ENCODE results near the gene UBE2L3.

UBE2L3 gene

DNA sequence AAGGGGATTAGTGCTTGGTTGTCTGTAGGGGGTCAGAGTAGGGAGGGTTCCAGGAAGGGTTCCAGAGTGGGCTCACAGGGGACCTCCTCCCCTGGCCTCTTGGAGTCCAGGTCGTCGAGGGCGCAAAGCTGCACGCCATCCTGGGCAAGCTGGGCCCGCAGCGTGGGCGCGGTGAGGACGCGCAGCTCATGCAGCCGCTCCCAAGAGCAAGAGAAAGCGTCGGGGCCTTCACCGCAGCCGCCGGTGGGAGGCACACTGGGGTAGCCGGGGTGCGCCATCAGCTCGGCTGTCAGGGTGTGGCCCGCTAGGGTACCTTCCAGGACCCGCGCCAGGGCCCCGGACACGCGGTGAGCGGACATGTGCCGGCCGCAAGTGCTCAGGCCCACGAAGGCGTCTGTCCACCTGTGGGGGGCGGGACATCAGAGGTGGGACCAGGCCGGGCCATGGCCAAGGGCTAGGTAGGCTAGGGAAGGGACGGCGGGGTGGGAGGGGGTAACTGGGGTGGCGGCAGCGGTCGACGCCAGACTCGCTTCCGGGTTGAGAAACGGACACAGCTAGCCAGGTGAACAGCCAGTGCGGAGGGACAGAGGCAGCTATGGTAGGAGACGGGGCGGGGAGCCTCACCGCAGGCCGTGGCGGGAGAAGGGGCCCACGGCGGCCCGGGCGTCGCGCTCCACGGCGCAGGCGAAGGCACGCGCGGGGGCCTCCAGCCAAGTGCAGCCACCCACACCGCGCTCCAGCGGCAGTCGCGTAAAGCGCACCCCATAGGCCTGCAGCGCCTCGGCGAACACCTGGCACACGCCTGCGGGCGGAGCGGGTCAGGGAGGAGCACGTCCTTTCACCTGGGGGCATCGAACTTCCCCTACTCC, 61.1 kb downstream of the UBE2L3 start:
- H3K4me3 ChIP-seq (ENCODE audit: insufficient read depth, low read depth, low read length, poor library complexity, severe bottlenecking): peak overlapping the region; percentile 91
- H3K27me3 ChIP-seq (replicated peaks; ENCODE audit: control insufficient read depth, insufficient read depth, low read length, poor library complexity, severe bottlenecking): no peaks in the 10 kb centered on the region
- peaks cover 20% of the 10 kb centered on the region for H3K4me1 ChIP-seq (ENCODE audit: control insufficient read depth, insufficient read depth, low read length, poor library complexity, severe bottlenecking)
- H3K36me3 ChIP-seq (ENCODE audit: control insufficient read depth, insufficient read depth, low read length): peaks cover 33% of the 10 kb centered on the region
- H3K9me3 ChIP-seq (ENCODE audit: control insufficient read depth, low read length): no peaks in the 10 kb centered on the region
- H3K27ac ChIP-seq (ENCODE audit: insufficient read depth, low read length, poor library complexity, severe bottlenecking): peak overlapping the region; percentile 78
- DNase-seq: no peak

DNA sequence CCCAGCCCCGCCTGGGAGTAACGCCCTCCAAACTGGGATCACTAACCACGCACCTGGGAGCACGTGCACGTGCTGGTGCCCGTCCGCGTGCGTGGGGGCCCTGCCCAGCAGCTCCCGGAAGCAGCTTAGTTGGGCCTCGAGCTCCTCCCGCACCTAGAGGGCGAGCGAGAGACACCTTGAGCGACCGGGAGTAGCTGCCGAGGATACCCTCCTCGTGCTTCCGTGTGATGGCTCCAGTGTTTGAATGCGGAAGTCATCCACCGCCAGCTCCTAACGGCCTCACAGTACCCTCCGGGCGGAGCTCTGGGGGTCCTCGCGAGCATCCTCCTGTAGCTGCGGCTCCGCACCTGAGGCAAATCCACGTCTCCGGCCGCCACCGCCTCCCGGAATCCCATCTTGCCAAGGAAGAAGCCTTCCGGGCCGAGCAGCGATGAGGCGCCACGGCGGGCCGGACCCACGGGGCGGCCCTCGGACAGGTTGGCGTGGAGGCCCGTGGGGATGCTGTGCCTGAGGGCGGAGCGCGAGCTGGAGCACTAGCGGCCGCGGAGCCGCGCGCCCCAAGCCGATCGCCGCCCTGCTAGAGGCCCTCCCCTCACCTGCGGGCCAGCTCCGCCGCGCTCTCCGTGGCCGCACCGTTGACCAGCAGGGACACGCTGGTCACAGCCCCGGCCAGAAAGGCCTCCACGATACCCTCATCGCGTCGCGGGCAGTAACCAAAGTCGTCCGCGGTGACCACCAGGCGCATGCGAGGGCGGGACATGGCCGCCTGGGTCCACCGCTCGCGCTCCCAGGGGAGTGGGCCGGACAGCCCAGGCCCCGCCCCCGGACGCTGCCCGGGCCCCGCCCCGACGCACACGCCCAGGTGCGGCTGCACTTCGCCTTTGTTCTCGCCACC, 62.0 kb downstream of the UBE2L3 start, which contains the start of gene YDJC:
TSS of gene YDJC (minus strand) at position 768 of the 895 bp plus-strand sequence. CDS start at position 760, 8 bp downstream.
- Histone ChIP-seq H3K4me1 (ENCODE audit: control insufficient read depth, insufficient read depth, low read length, poor library complexity, severe bottlenecking) (peaks cover 20% of the 10 kb centered on the region), H3K27me3 (replicated peaks; ENCODE audit: control insufficient read depth, insufficient read depth, low read length, poor library complexity, severe bottlenecking) (no peaks in the 10 kb centered on the region), H3K4me3 (ENCODE audit: insufficient read depth, low read depth, low read length, poor library complexity, severe bottlenecking) (peak within 1 kb of the TSS; percentile 91), H3K36me3 (ENCODE audit: control insufficient read depth, insufficient read depth, low read length) (peaks cover 27% of the 10 kb centered on the region), H3K9me3 (ENCODE audit: control insufficient read depth, low read length) (no peaks in the 10 kb centered on the region), H3K27ac (ENCODE audit: insufficient read depth, low read length, poor library complexity, severe bottlenecking) (peak within 1 kb of the TSS; percentile 78)
- DNase-seq: peak; percentile 87 to 91 (median 89)

DNA sequence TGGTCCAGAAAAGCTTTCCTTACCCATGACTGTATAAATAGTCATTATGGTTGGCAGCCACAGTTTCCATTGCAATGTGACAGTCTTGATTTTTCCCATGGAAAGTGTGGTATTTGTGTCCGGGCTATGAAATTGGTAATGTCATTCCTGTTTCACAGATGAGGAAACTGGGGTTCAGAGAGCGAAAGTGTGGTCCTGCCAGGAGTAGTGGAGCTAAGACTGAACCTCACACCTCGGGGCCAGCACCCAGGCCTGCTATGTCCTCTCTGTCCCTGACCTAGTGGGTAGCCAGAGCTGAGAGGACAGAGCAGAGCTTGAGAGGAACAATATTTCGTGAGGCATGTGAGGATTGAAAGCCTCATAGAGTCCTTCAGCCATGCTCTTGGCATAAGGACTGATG, 63.5 kb downstream of the UBE2L3 start:
- DNase-seq: no peak
- H3K27ac ChIP-seq (ENCODE audit: insufficient read depth, low read length, poor library complexity, severe bottlenecking): no peak overlapping the region
- H3K36me3 ChIP-seq (ENCODE audit: control insufficient read depth, insufficient read depth, low read length): peaks cover 20% of the 10 kb centered on the region
- H3K4me3 ChIP-seq (ENCODE audit: insufficient read depth, low read depth, low read length, poor library complexity, severe bottlenecking): no peak overlapping the region
- H3K4me1 ChIP-seq (ENCODE audit: control insufficient read depth, insufficient read depth, low read length, poor library complexity, severe bottlenecking): peaks cover 20% of the 10 kb centered on the region
- no peaks in the 10 kb centered on the region for H3K27me3 ChIP-seq (replicated peaks; ENCODE audit: control insufficient read depth, insufficient read depth, low read length, poor library complexity, severe bottlenecking)
- no peaks in the 10 kb centered on the region for H3K9me3 ChIP-seq (ENCODE audit: control insufficient read depth, low read length)

DNA sequence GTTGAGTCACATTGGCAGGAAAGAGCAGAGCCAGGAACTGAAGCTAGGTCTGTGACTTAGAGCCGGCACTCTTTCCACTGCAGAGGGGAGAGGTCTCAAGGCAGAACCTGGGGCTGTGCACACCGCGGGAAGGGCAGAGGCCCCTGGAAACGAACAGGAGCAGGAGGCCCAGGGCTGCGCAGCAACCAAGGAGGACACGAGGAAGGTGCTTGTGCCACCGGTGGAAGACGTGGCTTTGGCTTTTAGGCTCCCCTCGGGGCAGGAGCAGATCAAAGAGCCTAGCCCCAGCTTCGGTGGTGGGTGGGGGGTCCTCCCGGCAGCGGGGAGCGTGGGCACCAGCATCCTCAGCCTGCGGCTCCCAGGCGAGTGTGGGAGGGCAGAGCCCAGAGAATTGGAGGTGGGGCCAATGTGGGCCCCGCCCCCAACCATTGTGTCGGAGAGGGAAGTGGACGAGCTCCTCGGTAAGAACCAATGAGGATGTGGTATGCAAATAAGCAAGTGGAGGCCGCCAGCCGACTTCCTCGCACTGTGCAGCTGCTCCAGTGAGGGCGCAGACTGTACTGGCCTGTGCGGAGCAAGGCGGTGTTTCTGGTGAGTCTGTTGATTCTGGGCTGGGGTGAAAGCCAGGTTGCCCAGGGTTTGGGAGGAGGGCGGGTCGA, 64.9 kb downstream of the UBE2L3 start, which contains the start of gene CCDC116:
TSS of gene CCDC116 (plus strand) at position 524 of the 659 bp plus-strand sequence. CDS start 422 bp downstream, outside the sequence.
- Histone ChIP-seq H3K4me3 (ENCODE audit: insufficient read depth, low read depth, low read length, poor library complexity, severe bottlenecking) (no peak within 1 kb of the TSS), H3K27me3 (replicated peaks; ENCODE audit: control insufficient read depth, insufficient read depth, low read length, poor library complexity, severe bottlenecking) (no peaks in the 10 kb centered on the region), H3K27ac (ENCODE audit: insufficient read depth, low read length, poor library complexity, severe bottlenecking) (no peak within 1 kb of the TSS), H3K9me3 (ENCODE audit: control insufficient read depth, low read length) (no peaks in the 10 kb centered on the region), H3K36me3 (ENCODE audit: control insufficient read depth, insufficient read depth, low read length) (peaks cover 11% of the 10 kb centered on the region), H3K4me1 (ENCODE audit: control insufficient read depth, insufficient read depth, low read length, poor library complexity, severe bottlenecking) (peaks cover 16% of the 10 kb centered on the region)
- peak; percentile 59 to 68 (median 65) for DNase-seq

DNA sequence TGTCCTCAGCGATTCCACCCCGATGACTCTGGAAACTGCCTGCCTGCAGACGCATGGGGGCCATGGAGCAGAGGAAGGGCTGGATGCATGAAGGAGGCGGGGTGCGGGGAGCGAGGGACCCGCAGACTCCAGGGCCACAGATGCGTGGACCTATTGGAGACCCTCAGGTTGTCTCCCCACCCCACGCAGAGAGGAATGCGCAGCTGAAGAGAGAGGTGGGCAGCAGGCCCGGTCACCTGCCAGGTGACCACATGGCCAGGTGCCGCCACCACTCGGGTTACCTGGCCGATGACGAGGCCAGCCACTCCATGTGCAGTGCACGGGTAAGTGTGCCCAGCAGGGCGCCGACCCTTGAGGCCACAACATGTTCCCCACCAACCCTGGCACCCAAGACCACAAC, 65.4 kb downstream of the UBE2L3 start:
- no peaks in the 10 kb centered on the region for H3K9me3 ChIP-seq (ENCODE audit: control insufficient read depth, low read length)
- no peak overlapping the region for H3K27ac ChIP-seq (ENCODE audit: insufficient read depth, low read length, poor library complexity, severe bottlenecking)
- peaks cover 12% of the 10 kb centered on the region for H3K4me1 ChIP-seq (ENCODE audit: control insufficient read depth, insufficient read depth, low read length, poor library complexity, severe bottlenecking)
- no peak overlapping the region for H3K4me3 ChIP-seq (ENCODE audit: insufficient read depth, low read depth, low read length, poor library complexity, severe bottlenecking)
- DNase-seq: no peak
- no peaks in the 10 kb centered on the region for H3K27me3 ChIP-seq (replicated peaks; ENCODE audit: control insufficient read depth, insufficient read depth, low read length, poor library complexity, severe bottlenecking)
- peaks cover 6% of the 10 kb centered on the region for H3K36me3 ChIP-seq (ENCODE audit: control insufficient read depth, insufficient read depth, low read length)

DNA sequence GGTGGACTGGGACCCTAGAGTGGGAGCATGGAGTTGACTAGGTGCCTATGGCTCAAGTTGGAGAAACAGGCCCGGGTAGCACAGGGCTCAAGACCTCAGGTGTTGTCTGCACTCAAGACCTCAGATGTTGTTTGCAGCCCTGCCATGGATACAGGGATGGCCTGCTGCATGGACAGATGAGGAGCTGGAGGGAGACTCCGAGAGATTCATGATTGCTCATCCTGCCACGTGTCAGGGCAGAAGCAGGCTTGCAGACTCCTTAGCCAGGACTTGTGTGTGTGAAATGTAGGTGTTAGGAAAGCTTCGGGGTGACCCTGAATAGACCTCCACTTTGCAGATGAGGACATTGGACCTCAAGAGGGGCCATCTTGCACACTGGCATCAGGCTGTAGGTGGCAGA, 66.0 kb downstream of the UBE2L3 start:
- no peaks in the 10 kb centered on the region for H3K9me3 ChIP-seq (ENCODE audit: control insufficient read depth, low read length)
- no peak for DNase-seq
- H3K27ac ChIP-seq (ENCODE audit: insufficient read depth, low read length, poor library complexity, severe bottlenecking): no peak overlapping the region
- peaks cover under 1% of the 10 kb centered on the region for H3K36me3 ChIP-seq (ENCODE audit: control insufficient read depth, insufficient read depth, low read length)
- H3K4me3 ChIP-seq (ENCODE audit: insufficient read depth, low read depth, low read length, poor library complexity, severe bottlenecking): no peak overlapping the region
- H3K27me3 ChIP-seq (replicated peaks; ENCODE audit: control insufficient read depth, insufficient read depth, low read length, poor library complexity, severe bottlenecking): no peaks in the 10 kb centered on the region
- peaks cover 6% of the 10 kb centered on the region for H3K4me1 ChIP-seq (ENCODE audit: control insufficient read depth, insufficient read depth, low read length, poor library complexity, severe bottlenecking)

DNA sequence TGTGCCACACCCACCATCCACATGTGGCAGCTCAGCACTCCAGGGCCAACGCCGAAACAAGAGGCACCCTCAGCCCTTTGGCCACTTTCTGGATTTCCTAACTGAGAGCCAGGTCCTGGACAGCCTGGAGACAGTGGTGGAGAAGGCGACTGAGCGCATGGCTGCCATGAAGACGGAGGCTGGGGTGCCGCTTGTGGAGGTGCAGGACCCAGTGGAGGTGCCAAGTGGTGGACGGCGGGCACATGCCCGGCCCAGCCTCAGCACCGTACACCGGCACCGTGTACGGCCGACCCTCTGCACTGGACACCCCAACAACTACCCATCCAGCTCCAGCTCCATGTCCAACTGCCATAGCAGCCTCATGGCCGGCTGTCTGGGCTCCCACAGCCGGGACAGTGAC, 66.6 kb downstream of the UBE2L3 start:
- Histone ChIP-seq H3K4me1 (ENCODE audit: control insufficient read depth, insufficient read depth, low read length, poor library complexity, severe bottlenecking) (peaks cover 2% of the 10 kb centered on the region), H3K4me3 (ENCODE audit: insufficient read depth, low read depth, low read length, poor library complexity, severe bottlenecking) (no peak overlapping the region), H3K36me3 (ENCODE audit: control insufficient read depth, insufficient read depth, low read length) (no peaks in the 10 kb centered on the region), H3K27me3 (replicated peaks; ENCODE audit: control insufficient read depth, insufficient read depth, low read length, poor library complexity, severe bottlenecking) (no peaks in the 10 kb centered on the region), H3K27ac (ENCODE audit: insufficient read depth, low read length, poor library complexity, severe bottlenecking) (no peak overlapping the region), H3K9me3 (ENCODE audit: control insufficient read depth, low read length) (no peaks in the 10 kb centered on the region)
- no peak for DNase-seq

DNA sequence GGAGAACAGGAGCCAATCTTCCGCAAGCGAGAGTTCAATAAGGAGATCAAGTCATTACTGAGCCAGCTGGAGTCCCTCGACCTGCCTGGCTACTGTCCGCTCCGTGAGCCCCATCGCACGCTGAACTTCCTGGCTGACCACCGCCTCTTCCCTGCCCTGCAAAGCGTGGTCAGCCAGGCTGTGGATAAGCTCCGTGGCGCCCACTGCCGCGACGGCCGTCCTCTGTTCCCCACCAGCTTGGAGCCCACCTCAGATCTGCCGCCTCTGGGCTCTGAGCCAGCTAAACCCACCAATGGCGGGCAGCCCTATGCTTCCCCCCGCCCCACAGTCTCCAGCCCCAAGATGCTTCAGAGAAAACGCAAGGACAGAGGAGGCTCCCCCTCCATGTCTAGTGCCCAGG, 67.3 kb downstream of the UBE2L3 start:
- Histone ChIP-seq H3K36me3 (ENCODE audit: control insufficient read depth, insufficient read depth, low read length) (no peaks in the 10 kb centered on the region), H3K4me3 (ENCODE audit: insufficient read depth, low read depth, low read length, poor library complexity, severe bottlenecking) (no peak overlapping the region), H3K9me3 (ENCODE audit: control insufficient read depth, low read length) (no peaks in the 10 kb centered on the region), H3K27ac (ENCODE audit: insufficient read depth, low read length, poor library complexity, severe bottlenecking) (no peak overlapping the region), H3K4me1 (ENCODE audit: control insufficient read depth, insufficient read depth, low read length, poor library complexity, severe bottlenecking) (peaks cover 2% of the 10 kb centered on the region), H3K27me3 (replicated peaks; ENCODE audit: control insufficient read depth, insufficient read depth, low read length, poor library complexity, severe bottlenecking) (no peaks in the 10 kb centered on the region)
- no peak for DNase-seq

DNA sequence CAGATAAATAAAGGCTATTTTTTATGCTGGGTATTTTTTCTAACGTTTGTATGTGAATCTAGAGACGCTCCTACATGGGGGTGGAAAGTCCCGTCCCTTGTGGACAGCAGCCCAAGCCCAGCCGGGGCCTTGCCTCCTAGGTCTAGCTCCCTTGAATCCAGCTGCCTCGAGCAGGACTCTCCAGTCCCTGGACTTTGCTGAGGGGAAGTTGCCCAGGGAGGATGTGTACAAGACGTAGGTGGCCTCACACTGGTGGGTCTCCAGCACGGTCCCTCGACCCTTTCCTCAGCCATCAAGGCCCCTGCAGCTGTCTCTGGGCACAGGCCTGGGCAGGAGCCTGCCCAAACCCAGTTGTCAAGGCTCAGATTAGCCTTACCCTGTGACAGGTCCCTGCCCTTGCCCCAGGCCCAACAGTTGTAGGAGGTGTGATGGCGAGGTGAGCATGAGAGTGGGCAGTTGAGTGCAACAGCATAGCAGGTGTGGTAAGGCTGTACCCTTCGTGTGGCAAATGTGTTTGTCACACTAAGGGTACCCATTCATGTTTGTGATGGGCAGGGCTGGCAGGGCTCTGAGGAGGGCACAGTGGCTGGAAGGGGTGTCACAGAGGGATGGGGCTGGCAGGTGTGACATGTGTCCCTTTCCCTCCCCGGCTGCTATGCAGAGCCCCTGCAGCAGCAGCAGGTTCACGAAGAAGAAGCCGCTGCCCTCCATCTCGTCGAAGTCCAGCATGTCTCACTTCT, 68.4 kb downstream of the UBE2L3 start:
- Histone ChIP-seq H3K27ac (ENCODE audit: insufficient read depth, low read length, poor library complexity, severe bottlenecking) (no peak overlapping the region), H3K4me1 (ENCODE audit: control insufficient read depth, insufficient read depth, low read length, poor library complexity, severe bottlenecking) (no peaks in the 10 kb centered on the region), H3K4me3 (ENCODE audit: insufficient read depth, low read depth, low read length, poor library complexity, severe bottlenecking) (no peak overlapping the region), H3K36me3 (ENCODE audit: control insufficient read depth, insufficient read depth, low read length) (no peaks in the 10 kb centered on the region), H3K9me3 (ENCODE audit: control insufficient read depth, low read length) (no peaks in the 10 kb centered on the region), H3K27me3 (replicated peaks; ENCODE audit: control insufficient read depth, insufficient read depth, low read length, poor library complexity, severe bottlenecking) (no peaks in the 10 kb centered on the region)
- no peak for DNase-seq
